Stimulated activated CD8-positive, alpha-beta memory T cell treated with anti-CD3 and anti-CD28 coated beads, Interleukin-2, amount 100 ng/mL, for 1 hour (primary cell): ENCODE data around the gene IZUMO2.
"Not testable (repeated sequence)": the region's sequence is repeated elsewhere in the genome, so short reads cannot be mapped to it uniquely, and the experiment has no call there.

Source experiments
- DNase-seq, 2 donors: peaks; one replicate each; pipeline ENCODE4 v3.0.0-alpha.2; 2020; ENCODE audit warnings: low read depth in 2 of 2

IZUMO2 gene

GRCh38 chr19:50184196-50184595 lies 21.1 kb upstream of the IZUMO2 start:
- DNase-seq, result no peak

GRCh38 chr19:50181121-50181520 lies 18.0 kb upstream of the IZUMO2 start:
- DNase-seq, result no peak

GRCh38 chr19:50178859-50179537 lies 15.9 kb upstream of the IZUMO2 start:
- DNase-seq, result no peak

- DNase-seq, result no peak
Measured at GRCh38 chr19:50178320-50178719, 15.2 kb upstream of the IZUMO2 start.

- no peak for DNase-seq
Measured at GRCh38 chr19:50176775-50177174, 13.7 kb upstream of the IZUMO2 start.

GRCh38 chr19:50175924-50176323 lies 12.8 kb upstream of the IZUMO2 start:
- no peak for DNase-seq

- DNase-seq, result no peak
Measured at GRCh38 chr19:50174100-50174793, 11.2 kb upstream of the IZUMO2 start.

- no peak for DNase-seq
Measured at GRCh38 chr19:50173127-50173526, 10.0 kb upstream of the IZUMO2 start.

- no peak for DNase-seq
Measured at GRCh38 chr19:50172726-50173125, 9.6 kb upstream of the IZUMO2 start.

GRCh38 chr19:50171752-50172151 lies 8.7 kb upstream of the IZUMO2 start:
- DNase-seq, result no peak

- DNase-seq, result no peak
Measured at GRCh38 chr19:50167314-50167721, 4.2 kb upstream of the IZUMO2 start.

GRCh38 chr19:50159078-50159477 lies 4.0 kb downstream of the IZUMO2 start:
- no peak for DNase-seq

- DNase-seq, result no peak
Measured at GRCh38 chr19:50158577-50158976, 4.5 kb downstream of the IZUMO2 start.

GRCh38 chr19:50155520-50156109 lies 7.5 kb downstream of the IZUMO2 start:
- no peak for DNase-seq

- no peak for DNase-seq
Measured at GRCh38 chr19:50154529-50154928, 8.6 kb downstream of the IZUMO2 start.

- no peak for DNase-seq
Measured at GRCh38 chr19:50152578-50152977, 10.5 kb downstream of the IZUMO2 start.

- DNase-seq, result no peak
Measured at GRCh38 chr19:50148528-50148927, 14.6 kb downstream of the IZUMO2 start.

GRCh38 chr19:50147462-50148423 lies 15.3 kb downstream of the IZUMO2 start:
- peak; percentile 29 to 30 for DNase-seq

- DNase-seq, result not testable (repeated sequence)
Measured at GRCh38 chr19:50141921-50142320, 21.2 kb downstream of the IZUMO2 start.

- DNase-seq, result not testable (repeated sequence)
Measured at GRCh38 chr19:50140118-50140845, 22.8 kb downstream of the IZUMO2 start.
